Measurements from ENCODE around the gene MMP3.
"Not testable (repeated sequence)": the region's sequence is repeated elsewhere in the genome, so short reads cannot be mapped to it uniquely, and the experiment has no call there.

The MMP3 gene

GRCh38 chr11:102843489-102843888, at the start of gene MMP3:
MMP3 (minus strand) TSS chr11:102843609; CDS start chr11:102843546, 63 bp downstream.
- no peak for DNase-seq

DNA sequence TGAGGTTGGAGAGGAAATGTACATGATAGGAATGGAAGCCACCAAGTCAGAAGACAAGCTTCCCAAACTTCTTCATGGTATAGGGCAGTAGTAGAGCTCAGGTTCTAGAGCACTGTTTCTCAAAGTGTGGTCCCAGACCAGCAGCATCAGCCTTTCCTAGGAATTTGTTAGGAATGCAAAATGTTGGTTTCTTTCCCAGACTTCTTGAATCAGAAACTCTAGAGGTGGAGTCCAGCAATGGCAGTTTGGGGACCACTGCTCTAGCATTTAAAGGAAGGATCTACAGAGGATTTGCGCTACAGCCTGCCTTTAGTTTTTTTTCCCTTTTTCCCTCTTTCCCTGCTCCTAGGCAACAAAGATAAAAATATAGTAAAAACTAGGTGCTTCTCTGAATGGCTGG, 48.3 kb upstream of the MMP3 start:
- no peak for DNase-seq

DNA sequence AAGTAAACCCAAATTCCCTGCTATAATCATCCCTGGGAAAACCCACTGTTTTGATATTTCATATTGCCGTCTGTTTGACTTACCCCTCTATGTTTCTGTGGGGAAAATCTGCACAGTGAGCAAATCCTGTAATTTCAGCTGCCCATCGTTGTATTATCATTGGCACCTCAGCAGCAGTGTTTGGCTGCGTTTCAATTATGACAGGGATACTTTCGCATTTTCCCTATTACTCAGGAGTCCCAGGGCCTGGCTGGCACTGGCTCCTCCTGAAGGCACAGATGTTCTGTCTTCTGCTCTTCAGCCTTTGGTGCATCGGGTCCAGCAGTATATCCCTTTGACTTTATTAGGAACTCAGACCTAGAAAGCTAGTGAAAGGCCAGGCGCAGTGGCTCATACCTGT, 43.6 kb upstream of the MMP3 start:
- DNase-seq = no peak

GRCh38 chr11:102883141-102883540, 39.7 kb upstream of the MMP3 start:
- DNase-seq = no peak

GRCh38 chr11:102882389-102883024, 39.1 kb upstream of the MMP3 start:
- DNase-seq = peak in 1 of 58 donors; percentile 7

DNA sequence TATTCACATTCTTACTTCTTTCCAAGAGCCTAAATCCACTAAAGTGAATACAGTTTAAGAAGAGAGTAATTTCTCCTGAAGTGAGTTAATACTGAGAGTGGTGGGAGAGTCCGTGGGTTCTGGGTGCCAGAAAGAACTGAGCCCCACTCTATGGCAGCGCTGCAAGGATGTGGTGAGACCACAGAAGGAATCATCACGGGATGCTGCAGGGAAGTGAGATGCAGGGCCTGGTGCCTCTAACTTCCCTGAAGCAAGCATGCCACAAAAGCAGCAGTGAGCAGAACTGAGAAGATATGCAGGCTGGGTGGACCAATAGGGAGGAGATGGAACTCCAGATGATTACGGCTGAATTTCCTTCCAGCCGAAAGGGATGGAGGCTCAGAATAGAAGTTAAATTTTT, 36.4 kb upstream of the MMP3 start:
- peak in 8 of 58 donors; percentile 0 to 9 (median 2) for DNase-seq

GRCh38 chr11:102878595-102878994, 35.2 kb upstream of the MMP3 start:
- DNase-seq = no peak

- no peak for DNase-seq
These were observed 31.4 kb upstream of the MMP3 start, which contains the start of gene MMP12 for GRCh38 chr11:102874852-102875251. MMP12 (minus strand) TSS chr11:102874982; CDS start chr11:102874937, 45 bp downstream.

DNA sequence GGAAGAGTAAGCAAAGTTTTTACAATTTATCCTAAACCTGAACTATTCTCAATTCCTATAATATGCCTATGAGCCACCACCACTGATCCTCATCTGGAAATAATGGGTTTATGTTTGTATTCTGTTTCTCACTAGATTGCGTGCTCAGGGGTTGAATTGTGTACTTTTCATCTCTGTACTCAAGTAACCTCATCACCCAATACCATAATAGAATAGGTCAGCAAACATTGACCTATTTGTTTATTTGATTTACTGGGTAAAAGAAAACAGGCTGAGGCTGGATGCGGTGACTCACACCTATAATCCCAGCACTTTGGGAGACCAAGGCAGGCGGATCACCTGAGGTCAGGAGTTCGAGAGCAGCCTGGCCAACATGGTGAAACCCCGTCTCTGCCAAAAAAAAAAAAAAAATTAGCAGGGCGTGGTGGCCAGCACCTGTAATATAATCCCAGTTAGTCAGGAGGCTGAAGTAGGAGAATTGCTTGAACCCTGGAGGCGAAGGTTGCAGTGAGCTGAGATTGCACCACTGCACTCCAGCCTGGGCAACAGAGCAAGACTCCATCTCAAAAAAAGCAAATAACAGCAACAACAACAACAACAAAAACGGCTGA, 26.1 kb upstream of the MMP3 start:
- DNase-seq = not testable (repeated sequence)

GRCh38 chr11:102868339-102868738, 24.9 kb upstream of the MMP3 start:
- DNase-seq = no peak

- DNase-seq = no peak
These were observed 21.3 kb upstream of the MMP3 start for GRCh38 chr11:102864724-102865123.

DNA sequence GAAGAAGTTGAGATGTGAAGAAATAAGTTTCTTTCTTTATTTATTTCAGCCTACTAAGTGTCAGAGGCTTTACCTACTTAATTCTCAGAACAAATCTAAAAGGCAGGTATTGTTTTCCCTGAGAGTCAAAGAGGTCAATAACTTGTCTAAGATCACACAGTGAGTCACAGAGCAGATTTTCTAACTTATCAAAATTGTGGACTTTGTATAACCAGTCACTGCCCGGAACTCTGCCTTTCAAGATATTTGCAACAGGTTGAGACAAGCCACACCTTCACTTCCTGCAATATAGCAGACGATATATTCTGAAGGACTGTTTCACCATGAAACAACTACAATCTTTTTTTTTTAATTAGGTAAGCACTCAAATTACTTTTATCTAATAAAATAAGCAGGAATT, 10.5 kb upstream of the MMP3 start:
- DNase-seq = no peak

GRCh38 chr11:102853055-102853454, 9.6 kb upstream of the MMP3 start:
- no peak for DNase-seq

GRCh38 chr11:102850973-102851745, 7.8 kb upstream of the MMP3 start:
- no peak for DNase-seq

DNA sequence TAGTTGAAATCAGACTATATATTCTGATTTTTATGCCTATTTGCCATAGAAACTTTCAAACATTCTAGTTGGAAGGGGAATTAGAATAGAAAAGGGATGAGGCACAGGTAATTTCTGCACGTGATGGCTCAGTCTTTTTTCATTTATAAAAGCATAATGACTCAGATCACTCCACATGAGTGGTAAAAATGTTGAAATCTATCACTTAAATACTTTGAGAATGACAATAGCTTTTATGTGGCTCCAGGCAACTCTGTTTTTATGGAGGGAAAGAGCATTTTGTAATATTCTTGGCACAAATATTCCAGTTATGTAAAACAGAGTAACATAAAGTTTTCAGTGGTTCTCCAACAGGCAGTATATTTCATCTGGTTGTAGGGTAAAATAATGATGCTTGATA, 5.9 kb upstream of the MMP3 start:
- no peak for DNase-seq

GRCh38 chr11:102846292-102846691, 2.9 kb upstream of the MMP3 start:
- DNase-seq = no peak

- no peak for DNase-seq
These were observed 479 bp downstream of the MMP3 start for GRCh38 chr11:102842930-102843329.

GRCh38 chr11:102840018-102840417, 3.4 kb downstream of the MMP3 start:
- no peak for DNase-seq

- no peak for DNase-seq
These were observed 5.8 kb downstream of the MMP3 start for GRCh38 chr11:102837646-102838045.

DNA sequence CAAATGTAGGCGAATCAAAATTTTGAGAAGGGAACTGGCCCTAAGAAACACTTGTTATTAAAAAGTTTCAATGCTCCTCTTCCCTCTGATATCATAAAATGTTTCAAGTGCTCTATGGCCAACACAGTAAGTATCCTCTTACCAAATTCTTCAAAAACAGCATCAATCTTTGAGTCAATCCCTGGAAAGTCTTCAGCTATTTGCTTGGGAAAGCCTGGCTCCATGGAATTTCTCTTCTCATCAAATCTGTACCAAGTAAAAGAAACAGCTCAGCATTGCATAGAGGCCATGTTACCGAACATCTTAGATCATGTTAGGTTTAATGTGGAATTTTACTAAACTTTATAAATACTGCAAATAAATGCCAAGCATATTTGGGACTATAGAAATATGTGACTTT, 6.3 kb downstream of the MMP3 start:
- no peak for DNase-seq

- no peak for DNase-seq
These were observed 7.0 kb downstream of the MMP3 start for GRCh38 chr11:102836290-102836875.

DNA sequence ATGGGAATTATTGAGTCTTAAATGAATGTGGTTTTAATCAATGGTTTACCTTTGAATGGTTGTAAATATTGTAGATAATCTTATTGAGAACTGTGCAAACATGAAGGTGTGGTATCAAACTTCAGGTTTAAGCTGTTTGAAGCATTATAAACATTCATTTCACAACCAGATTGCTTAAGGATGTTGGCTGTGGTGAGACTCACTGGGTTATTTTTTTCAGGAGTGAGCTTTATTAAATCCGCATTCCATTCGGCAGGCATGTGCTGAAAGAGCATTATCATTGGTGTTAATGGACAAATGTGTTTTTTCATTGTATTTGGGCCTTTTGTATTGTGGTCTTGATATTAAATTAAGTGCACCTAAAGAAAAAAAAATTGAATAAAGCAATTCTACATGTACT, 9.7 kb downstream of the MMP3 start:
- DNase-seq = no peak
